GM19467 (cell line): ENCODE results near the gene MKLN1.
A peak's percentile ranks its signal among the peaks of the same experiment; 100 is the strongest.
"Not testable (repeated sequence)": the region's sequence is repeated elsewhere in the genome, so short reads cannot be mapped to it uniquely, and the experiment has no call there.

ENCODE experiments used
- ATAC-seq: cut with Tn5 transposase; IDR thresholded peaks from one replicate; pipeline ENCODE4 v1.9.1; 2021; ENCODE audit warnings: mild to moderate bottlenecking, moderate library complexity; ENCODE audit not compliant: unreplicated experiment

The MKLN1 gene

GRCh38 chr7:131327626-131328376 lies at the start of gene MKLN1:
Gene MKLN1, plus strand, starts transcription at chr7:131327876. Its CDS starts 24 bp downstream, at chr7:131327900.
- peak; percentile 78 for ATAC-seq

- ATAC-seq, result no peak
These were observed 48.6 kb upstream of the MKLN1 start for GRCh38 chr7:131279044-131279443.

- no peak for ATAC-seq
These were observed 46.2 kb upstream of the MKLN1 start for GRCh38 chr7:131281266-131282048.

DNA sequence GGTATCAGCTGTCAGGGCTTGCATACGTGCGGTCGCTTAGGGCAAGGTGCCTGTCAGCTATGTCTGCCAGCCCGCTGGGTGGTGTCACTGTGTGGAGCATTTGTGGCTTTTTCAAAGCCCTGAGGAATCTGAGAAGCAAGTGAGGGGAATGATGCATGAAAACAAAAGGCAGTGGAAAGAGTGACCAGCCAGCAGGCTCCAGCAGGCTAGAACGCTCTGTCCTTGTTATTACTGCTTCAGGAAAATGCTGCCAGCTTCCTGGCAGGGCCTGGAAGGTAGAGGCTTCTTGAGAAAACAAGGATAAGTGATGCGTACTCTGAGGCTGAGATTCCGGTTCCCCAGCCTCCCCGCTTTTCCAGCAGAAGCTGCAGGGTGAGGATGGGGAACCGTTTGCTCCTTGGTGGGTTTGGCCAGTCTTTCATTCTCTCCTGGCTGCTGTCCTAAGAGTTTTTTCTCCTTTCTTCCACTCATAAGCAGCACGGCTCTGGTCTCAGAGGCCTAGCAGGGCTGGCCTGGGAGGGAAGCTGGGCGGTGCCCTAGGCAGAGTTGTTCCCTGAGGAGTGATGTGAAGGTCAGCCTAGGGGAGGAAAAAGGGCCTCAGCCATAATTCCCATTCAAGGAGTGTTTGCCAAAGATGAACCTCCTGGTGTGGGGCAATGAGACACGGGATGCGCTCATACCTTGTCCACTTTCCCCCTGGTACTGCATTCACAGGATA lies 42.8 kb upstream of the MKLN1 start:
- ATAC-seq, result no peak

DNA sequence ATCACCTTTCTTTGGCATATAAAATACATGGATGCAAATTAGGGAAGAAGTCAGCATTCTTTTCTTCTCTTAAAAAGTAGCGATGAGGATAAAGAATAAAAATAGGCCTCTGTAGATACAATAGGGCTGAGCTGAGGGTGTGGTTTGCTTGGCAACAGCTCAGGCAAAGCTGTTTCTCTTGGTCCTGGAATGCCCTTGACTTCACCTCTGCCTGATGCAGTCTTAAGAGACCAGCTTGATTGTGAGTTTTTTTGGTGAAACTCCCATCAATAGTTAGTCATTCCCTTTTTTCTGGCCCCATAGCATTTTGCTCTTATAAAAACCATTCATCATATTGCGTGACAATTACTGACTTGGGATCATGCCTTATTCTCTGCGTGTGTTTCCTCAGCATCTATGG lies 42.1 kb upstream of the MKLN1 start:
- no peak for ATAC-seq

- no peak for ATAC-seq
These were observed 39.2 kb upstream of the MKLN1 start for GRCh38 chr7:131288450-131288849.

DNA sequence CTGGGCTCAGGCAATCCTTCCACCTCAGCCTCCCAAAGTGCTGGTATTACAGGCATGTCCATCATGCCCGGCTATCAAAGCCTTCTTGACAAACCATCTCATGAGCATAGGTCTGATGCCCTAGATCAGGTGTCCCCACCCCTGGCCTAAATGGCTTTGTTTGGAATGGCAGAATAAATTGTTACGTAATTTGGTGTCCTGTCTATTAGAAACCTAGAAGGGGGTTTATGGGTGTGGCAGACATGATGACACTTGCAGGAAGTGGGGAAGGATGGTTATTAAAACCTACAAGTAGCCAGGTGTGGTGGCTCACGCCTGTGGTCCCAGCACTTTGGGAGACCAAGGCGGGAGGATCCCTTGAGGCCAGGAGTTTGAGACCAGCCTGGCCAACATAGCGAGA lies 38.6 kb upstream of the MKLN1 start:
- no peak for ATAC-seq

- no peak for ATAC-seq
These were observed 35.4 kb upstream of the MKLN1 start for GRCh38 chr7:131292141-131292905.

DNA sequence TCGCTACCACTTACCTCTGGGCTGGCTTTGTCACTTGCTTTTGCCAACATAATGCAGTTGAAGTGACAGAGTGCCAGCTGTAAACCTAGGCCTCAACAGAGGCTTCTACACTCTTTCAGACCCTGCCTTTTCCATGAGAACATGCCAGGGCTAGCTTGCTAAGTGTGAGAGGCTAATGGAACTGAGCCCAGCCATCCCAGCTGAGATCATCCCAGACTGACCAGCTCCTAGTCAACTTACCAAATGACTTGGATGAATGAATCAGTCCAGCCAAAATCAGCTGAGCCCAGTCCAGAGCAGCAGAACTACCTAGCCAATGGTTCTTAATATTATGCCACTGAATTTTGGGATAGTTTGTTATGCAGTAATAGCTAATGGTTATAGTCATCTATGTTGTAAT lies 34.7 kb upstream of the MKLN1 start:
- no peak for ATAC-seq

- ATAC-seq, result no peak
These were observed 33.1 kb upstream of the MKLN1 start for GRCh38 chr7:131294553-131294952.

GRCh38 chr7:131298608-131298992 lies 29.1 kb upstream of the MKLN1 start:
- no peak for ATAC-seq

- no peak for ATAC-seq
These were observed 28.6 kb upstream of the MKLN1 start for GRCh38 chr7:131299074-131299473.

DNA sequence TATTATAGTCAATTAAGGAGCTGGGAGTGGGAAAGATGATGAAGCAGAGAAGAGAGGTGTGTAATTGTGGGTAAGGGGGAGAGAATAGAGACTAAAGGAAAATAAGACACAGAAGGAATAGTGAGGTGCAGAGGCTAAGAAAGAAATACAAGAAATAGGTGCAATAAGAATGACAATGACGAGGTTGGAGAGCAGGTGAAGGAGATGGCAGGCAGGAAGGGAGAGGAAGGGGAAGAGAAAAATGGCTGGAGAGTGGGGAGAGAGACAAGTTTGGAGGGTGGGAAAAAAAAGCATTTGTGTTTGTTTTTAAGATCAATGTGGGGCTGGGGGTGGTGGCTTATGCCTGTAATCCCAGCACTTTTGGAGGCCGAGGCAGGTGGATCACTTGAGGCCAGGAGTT lies 27.6 kb upstream of the MKLN1 start:
- no peak for ATAC-seq

- ATAC-seq, result no peak
These were observed 26.9 kb upstream of the MKLN1 start for GRCh38 chr7:131300572-131301466.

GRCh38 chr7:131302446-131302845 lies 25.2 kb upstream of the MKLN1 start:
- no peak for ATAC-seq

DNA sequence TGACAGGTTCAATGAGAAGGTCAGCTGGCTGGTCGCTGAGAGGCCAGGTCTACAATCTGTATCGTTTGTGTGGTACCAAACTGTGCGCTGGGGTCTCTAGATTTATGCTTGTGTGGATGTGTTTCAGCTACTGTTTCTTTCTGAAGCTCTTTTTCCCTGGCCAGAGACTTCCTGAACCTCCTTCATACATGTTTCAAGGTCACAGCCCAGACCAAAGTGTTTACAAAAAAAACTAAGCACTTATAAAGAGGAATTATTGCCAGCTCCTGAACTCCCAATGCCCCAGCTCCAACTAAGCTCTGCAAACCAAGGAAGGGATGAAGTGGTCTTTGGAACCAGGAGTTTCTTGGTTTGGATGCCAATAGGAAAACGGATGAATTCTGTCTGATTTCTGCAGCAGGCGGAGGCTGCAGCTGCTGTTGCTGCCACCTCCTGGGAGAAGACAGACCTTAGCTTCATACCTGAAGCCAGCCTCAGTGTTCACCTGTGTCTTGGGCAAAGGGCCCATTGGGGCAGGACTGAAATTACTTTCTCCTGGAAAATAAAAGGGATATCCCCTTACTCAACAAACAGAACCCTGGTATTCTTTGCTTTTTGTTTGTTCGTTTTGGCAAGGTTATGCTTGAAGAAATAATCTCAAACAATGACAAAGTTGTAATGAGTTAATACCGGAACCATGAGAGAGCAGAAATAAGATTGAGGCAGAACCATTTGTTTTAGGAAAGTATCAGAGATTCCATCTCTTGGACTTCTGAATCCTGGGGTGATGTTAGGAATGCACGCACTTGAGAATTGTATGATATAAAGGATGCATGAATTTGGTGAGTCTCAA lies 24.6 kb upstream of the MKLN1 start:
- no peak for ATAC-seq

GRCh38 chr7:131305152-131305551 lies 22.5 kb upstream of the MKLN1 start:
- no peak for ATAC-seq

DNA sequence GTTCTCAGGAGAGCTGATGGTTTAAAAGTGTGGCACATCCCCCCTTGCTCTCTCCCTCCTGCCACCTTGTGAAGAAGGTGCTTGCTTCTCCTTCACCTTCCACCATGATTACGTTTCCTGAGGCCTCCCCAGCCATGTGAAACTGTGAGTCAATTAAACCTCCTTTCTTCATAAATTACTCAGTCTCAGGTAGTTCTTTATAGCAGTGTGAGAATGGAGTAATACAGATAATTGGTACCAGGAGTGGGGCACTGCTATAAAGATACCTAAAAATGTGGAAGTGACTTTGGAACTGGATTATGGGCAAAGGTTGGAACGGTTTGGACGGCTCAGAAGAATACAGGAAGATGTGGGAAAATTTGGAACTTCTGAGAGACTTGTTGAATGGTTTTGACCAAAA lies 21.6 kb upstream of the MKLN1 start:
- ATAC-seq, result not testable (repeated sequence)

DNA sequence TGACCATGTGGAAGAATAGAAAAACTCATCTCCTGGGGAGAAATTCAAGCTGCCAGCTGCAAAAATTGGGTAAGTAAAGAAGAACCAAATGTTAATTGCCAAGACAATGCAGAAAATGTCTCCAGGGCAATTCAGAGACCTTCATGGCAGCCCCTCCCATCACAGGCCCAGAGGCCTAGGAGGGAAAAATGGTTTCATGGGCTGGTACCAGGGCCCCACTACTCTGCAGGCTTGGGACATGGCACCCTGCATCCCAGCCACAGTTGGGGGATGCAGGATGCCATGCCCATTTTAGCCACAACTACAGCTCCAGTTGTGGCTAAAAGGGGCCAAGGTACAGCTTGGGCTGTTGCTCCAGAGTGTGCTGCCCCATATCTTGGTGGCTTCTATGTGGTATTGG lies 20.9 kb upstream of the MKLN1 start:
- ATAC-seq, result no peak
